Lower leg skin (tissue), 3 donors: ENCODE measurements around the gene RNF213.

Source experiments
- CTCF ChIP-seq, 3 donors: fragments of 450-650 bp; IDR thresholded peaks; one replicate each; pipeline ENCODE4 v1.5.1; 2016; ENCODE audit warnings: antibody characterized with exemption in 3 of 3, mild to moderate bottlenecking in 3 of 3, moderate library complexity in 2 of 3
- POLR2A ChIP-seq, 2 donors: fragments of 450-650 bp; IDR thresholded peaks; one replicate each; pipeline ENCODE4 v1.6.1; 2016 to 2017; ENCODE audit warnings: antibody characterized with exemption in 2 of 2, mild to moderate bottlenecking in 1 of 2, moderate library complexity in 1 of 2

- TF ChIP-seq POLR2A (IDR thresholded peaks at IDR 0.05): no peak
- no peak for TF ChIP-seq CTCF (IDR thresholded peaks at IDR 0.05)
Measured at GRCh38 chr17:80446645-80447405, 186.2 kb downstream of the RNF213 start.
